PC-9 (cell line): ENCODE results near the gene ZNF423. TPM values are rescaled to one million over a fixed set of nuclear protein-coding genes. Genes with fewer than 3 reads are reported as not detected.

ENCODE experiments used
- BruUV-seq: library from RNA; stranded (reverse); fragments of 400-500 nt; replicated peaks from 2 replicates; lab custom pipeline; 2021; lab: Mats Ljungman, UMichigan
- CTCF ChIA-PET: fragments of 300-600 bp; sonication (Branson Sonifier 250); formaldehyde crosslinking; loops from one replicate; lab custom pipeline; 2022; ENCODE audit warnings: antibody characterized with exemption; lab: Charles Lee
- POLR2A ChIA-PET: fragments of 300-600 bp; sonication (Branson Sonifier 250); formaldehyde crosslinking; loops from one replicate; lab custom pipeline; 2022; ENCODE audit warnings: antibody characterized with exemption; ENCODE audit not compliant: unreplicated experiment; lab: Charles Lee
- DNase-seq, 2 experiments: peaks; one replicate each; pipeline versions ENCODE4 v3.0.0 to v3.0.0-alpha.2; 2015 to 2022; ENCODE audit warnings: mixed read lengths in 1 of 2
- H2AFZ ChIP-seq: fragments of 200-600 bp; sonication (generic); 2 replicates; pipeline ENCODE4 v1.8.1; 2017; ENCODE audit warnings: antibody characterized with exemption
- H3F3A ChIP-seq: fragments of 200-600 bp; sonication (generic); 2 replicates; pipeline ENCODE4 v1.8.1; 2017; ENCODE audit warnings: antibody characterized with exemption, mild to moderate bottlenecking, low read depth; ENCODE audit not compliant: insufficient read depth
- H3K27ac ChIP-seq: fragments of 200-600 bp; sonication (generic); 2 replicates; pipeline ENCODE4 v1.6.1; 2016; ENCODE audit warnings: mixed run types
- H3K27me3 ChIP-seq: fragments of 200-600 bp; sonication (generic); 2 replicates; pipeline ENCODE4 v1.6.1; 2016; ENCODE audit warnings: low read depth, mixed run types; ENCODE audit not compliant: insufficient read depth
- H3K36me3 ChIP-seq: fragments of 200-600 bp; sonication (generic); 2 replicates; pipeline ENCODE4 v1.6.1; 2016; ENCODE audit warnings: low read depth, mixed run types
- H3K4me1 ChIP-seq: fragments of 200-600 bp; sonication (generic); replicated peaks from 2 replicates; pipeline ENCODE4 v1.6.1; 2016; ENCODE audit warnings: mixed run types; ENCODE audit not compliant: insufficient read depth
- H3K4me2 ChIP-seq: fragments of 200-600 bp; sonication (generic); 2 replicates; pipeline ENCODE4 v1.6.1; 2017; ENCODE audit warnings: mixed run types
- H3K4me3 ChIP-seq: fragments of 200-600 bp; sonication (generic); 2 replicates; pipeline ENCODE4 v1.6.1; 2016; ENCODE audit warnings: mixed run types
- H3K79me2 ChIP-seq: fragments of 200-600 bp; sonication (generic); 2 replicates; pipeline ENCODE4 v1.6.1; 2017; ENCODE audit warnings: low read depth, mixed run types
- H3K9me2 ChIP-seq: fragments of 200-600 bp; sonication (generic); 2 replicates; pipeline ENCODE4 v1.8.1; 2017; ENCODE audit warnings: mild to moderate bottlenecking; ENCODE audit not compliant: insufficient read depth
- H3K9me3 ChIP-seq: fragments of 200-600 bp; sonication (generic); 2 replicates; pipeline ENCODE4 v1.8.1; 2016; ENCODE audit warnings: low read depth; ENCODE audit not compliant: insufficient read depth
- H4K20me1 ChIP-seq: fragments of 200-600 bp; sonication (generic); 2 replicates; pipeline ENCODE4 v1.8.1; 2017; ENCODE audit not compliant: insufficient read depth
- EZH2 ChIP-seq: fragments of 200-600 bp; sonication (generic); IDR thresholded peaks from 2 replicates; pipeline ENCODE4 v1.8.0; 2017; ENCODE audit warnings: antibody characterized with exemption, low read depth
- intact Hi-C: fragments of 100-400 bp; cut with micrococcal nuclease; formaldehyde crosslinking; loops from one replicate; pipeline ENCODE4 v1.10.0; 2022; ENCODE audit not compliant: unreplicated experiment
- total RNA-seq: library from RNA; stranded (reverse); gene quantifications from 2 replicates; pipeline ENCODE4 v1.2.3, GENCODE V29; 2021
- TF ChIP-seq, protein P1 (sequence below): fragments of 200-600 bp; sonication (generic); conservative IDR thresholded peaks from 2 replicates; pipeline ENCODE4 v1.6.1; 2017; ENCODE audit warnings: mixed run types, antibody characterized with exemption, mild to moderate bottlenecking, moderate library complexity

The ZNF423 gene
- total RNA-seq, 1 experiment from 2014 or later, result not detected

DNA sequence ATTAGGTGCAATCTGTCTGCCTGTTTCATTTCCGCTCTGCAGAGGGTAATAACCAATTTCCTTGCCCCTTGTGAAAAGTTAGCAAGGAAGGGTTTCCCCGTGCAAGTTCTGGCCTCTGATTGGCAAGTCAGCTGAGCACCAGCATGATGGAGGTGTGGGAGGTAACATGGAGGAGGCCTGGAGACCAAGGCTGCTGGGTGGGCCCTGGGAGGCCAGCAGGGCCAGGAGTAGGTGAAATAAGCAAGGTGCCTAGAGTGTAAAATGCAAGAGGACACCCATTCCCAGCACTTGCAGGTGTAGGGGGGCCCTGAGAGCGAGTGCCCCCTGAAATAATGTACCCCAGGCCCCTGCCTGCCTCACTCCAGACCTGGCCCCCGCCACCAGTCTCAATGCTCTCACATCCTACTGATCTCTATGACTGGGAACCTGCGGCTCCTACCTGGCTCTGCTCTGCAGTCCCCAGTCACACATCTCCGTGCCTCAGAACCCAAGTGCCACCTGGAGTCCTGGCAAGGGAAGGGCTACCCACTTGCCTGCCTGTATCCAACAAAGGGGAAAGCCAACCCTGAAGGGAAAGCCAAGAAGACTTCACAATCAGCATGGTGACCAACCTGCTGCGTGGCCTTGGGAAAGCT is 366.1 kb downstream of the ZNF423 start:
- Histone ChIP-seq H3K36me3 (no peaks in the 10 kb centered on the region), H3K4me3 (no peak overlapping the region), H4K20me1 (no peaks in the 10 kb centered on the region), H3K79me2 (no peaks in the 10 kb centered on the region), H3K9me2 (no peaks in the 10 kb centered on the region), H3K4me1 (no peaks in the 10 kb centered on the region), H3K4me2 (no peak overlapping the region), H3K27ac (no peak overlapping the region), H3K27me3 (peaks cover 65% of the 10 kb centered on the region), H2AFZ (no peak overlapping the region), H3K9me3 (no peaks in the 10 kb centered on the region), H3F3A (no peaks in the 10 kb centered on the region)
- ChIA-PET POLR2A (no interaction called here), CTCF (no interaction called here)
- intact Hi-C loops, result no loop called here
- DNase-seq, result no peak
- TF ChIP-seq EZH2, result no peak
- TF ChIP-seq, protein P1, sequence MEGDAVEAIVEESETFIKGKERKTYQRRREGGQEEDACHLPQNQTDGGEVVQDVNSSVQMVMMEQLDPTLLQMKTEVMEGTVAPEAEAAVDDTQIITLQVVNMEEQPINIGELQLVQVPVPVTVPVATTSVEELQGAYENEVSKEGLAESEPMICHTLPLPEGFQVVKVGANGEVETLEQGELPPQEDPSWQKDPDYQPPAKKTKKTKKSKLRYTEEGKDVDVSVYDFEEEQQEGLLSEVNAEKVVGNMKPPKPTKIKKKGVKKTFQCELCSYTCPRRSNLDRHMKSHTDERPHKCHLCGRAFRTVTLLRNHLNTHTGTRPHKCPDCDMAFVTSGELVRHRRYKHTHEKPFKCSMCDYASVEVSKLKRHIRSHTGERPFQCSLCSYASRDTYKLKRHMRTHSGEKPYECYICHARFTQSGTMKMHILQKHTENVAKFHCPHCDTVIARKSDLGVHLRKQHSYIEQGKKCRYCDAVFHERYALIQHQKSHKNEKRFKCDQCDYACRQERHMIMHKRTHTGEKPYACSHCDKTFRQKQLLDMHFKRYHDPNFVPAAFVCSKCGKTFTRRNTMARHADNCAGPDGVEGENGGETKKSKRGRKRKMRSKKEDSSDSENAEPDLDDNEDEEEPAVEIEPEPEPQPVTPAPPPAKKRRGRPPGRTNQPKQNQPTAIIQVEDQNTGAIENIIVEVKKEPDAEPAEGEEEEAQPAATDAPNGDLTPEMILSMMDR, result no peak
- no TSS peak for BruUV-seq

DNA sequence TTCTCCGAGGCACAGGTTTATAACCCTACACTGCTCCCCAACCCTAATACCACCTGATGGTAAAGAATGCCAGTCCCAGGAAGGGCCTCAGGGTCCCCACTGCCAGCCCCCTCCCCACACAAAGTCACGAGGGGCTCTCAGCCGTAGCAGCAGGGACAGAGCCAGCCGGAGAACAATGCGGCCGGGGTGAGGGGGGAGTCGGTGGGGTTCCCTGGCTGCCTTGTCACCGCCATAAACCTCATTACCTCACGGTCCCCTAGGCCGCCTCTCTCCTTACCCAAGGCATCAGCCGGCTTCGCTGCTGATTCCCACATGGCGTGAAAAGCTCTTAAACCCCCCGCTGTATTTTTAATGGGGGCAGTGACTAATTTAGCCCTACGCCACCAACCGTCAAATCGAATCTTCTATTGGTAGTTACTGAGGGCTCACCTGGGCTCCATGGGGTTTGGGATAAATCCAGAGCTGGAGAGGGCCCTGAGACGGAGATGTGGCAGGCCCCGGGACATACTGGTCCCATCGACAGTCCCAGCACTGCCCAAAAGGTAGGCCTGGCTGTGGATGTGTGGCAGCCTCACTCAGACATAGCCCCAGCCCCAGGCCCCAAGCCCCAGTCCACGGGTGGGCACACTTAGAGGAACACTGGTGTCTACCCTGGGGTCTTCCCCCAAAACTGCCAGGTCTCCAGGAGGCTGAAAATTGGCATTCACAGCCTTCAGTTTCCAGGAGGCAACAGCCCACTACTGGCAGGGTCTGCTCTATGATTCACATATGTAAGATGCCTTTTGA is 367.0 kb downstream of the ZNF423 start:
- intact Hi-C loops, result no loop called here
- Histone ChIP-seq H2AFZ (no peak overlapping the region), H3K27ac (no peak overlapping the region), H3K79me2 (no peaks in the 10 kb centered on the region), H4K20me1 (no peaks in the 10 kb centered on the region), H3K9me2 (no peaks in the 10 kb centered on the region), H3K4me2 (no peak overlapping the region), H3K9me3 (no peaks in the 10 kb centered on the region), H3F3A (no peaks in the 10 kb centered on the region), H3K4me3 (no peak overlapping the region), H3K36me3 (no peaks in the 10 kb centered on the region), H3K4me1 (no peaks in the 10 kb centered on the region), H3K27me3 (peaks cover 70% of the 10 kb centered on the region)
- CTCF ChIA-PET, result no interaction called here
- TF ChIP-seq, protein P1, result no peak
- TF ChIP-seq EZH2, result no peak
- no TSS peak for BruUV-seq
- POLR2A ChIA-PET, result no interaction called here
- DNase-seq, result no peak

DNA sequence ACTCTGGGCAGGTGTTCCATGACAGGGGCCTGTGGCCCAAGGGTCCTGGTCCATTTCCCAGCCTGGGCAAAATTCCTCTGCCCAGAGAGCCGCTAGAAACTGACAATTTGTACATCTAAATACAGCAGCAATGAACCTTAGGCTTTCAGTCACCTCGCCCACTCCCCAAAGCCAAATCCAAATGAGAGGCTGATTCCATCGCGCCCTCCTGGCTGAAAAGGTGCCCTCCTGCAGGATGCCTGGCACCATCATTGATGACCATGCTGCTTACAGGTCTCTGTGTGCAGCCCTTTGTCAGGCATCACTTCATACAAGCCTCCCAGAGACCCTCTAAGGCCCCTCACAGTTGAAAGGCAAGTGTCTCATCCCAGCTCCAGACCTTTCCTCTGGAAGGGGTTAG is 367.6 kb downstream of the ZNF423 start:
- H3K9me2 ChIP-seq, result no peaks in the 10 kb centered on the region
- H2AFZ ChIP-seq, result no peak overlapping the region
- H3K27me3 ChIP-seq, result peaks cover 76% of the 10 kb centered on the region
- H3K4me3 ChIP-seq, result no peak overlapping the region
- TF ChIP-seq EZH2, result no peak
- TF ChIP-seq, protein P1, result no peak
- H3K36me3 ChIP-seq, result no peaks in the 10 kb centered on the region
- no peaks in the 10 kb centered on the region for H4K20me1 ChIP-seq
- intact Hi-C loops, result no loop called here
- ChIA-PET POLR2A (no interaction called here), CTCF (no interaction called here)
- no peaks in the 10 kb centered on the region for H3K9me3 ChIP-seq
- no peaks in the 10 kb centered on the region for H3K79me2 ChIP-seq
- H3F3A ChIP-seq, result no peaks in the 10 kb centered on the region
- no peaks in the 10 kb centered on the region for H3K4me1 ChIP-seq
- no peak overlapping the region for H3K4me2 ChIP-seq
- no peak overlapping the region for H3K27ac ChIP-seq
- no TSS peak for BruUV-seq
- DNase-seq, result no peak
